ENCODE results near the gene BABAM2. TPM values are rescaled to one million over a fixed set of nuclear protein-coding genes. Genes with fewer than 3 reads are reported as not detected.

The BABAM2 gene
- total and polyA plus RNA-seq, 4 donors: 9.9 to 17.0 (median 13.9) TPM

DNA sequence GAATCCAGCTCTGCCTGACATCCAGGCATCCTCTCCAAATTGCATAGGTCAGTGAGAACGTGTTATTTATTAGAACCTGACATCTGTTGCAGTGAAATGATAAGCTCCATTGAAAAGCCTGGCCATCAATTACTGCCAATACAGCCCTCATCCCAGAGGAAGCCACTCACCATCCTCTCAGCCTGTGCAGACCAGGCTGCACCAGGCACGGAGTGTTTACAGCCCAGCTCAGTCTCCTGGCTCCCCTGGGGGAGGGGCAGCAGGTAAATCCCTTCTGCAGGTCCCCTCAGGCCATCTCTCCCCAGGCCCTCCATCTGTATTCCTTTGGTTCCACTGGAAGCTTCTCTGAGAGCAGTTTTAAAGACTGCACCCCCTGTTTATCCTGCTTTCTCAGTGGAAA lies 419.6 kb downstream of the BABAM2 start:
- H3K36me3 ChIP-seq (ENCODE audit: control insufficient read depth in 4 of 4, insufficient read depth in 3 of 4, low read depth in 1 of 4, low read length in 3 of 4): peaks cover 0 to 3% (median 0%) of the 10 kb centered on the region in 4 donors
- 94% methylated on average over 2 of the region's 2 CpGs for WGBS
- no peaks in the 10 kb centered on the region for H3K9me3 ChIP-seq (ENCODE audit: control insufficient read depth in 4 of 4, low read length in 3 of 4)
- no peaks in the 10 kb centered on the region for H3K4me1 ChIP-seq (ENCODE audit: control insufficient read depth in 4 of 4, insufficient read depth in 4 of 4, low read length in 3 of 4)
- DNase-seq (ENCODE audit: low spot score): no peak
- TF ChIP-seq HNF4A (conservative IDR thresholded peaks at IDR 0.05) (no peak), RXRA (IDR thresholded peaks at IDR 0.05) (no peak), EGR1 (IDR thresholded peaks at IDR 0.05; ENCODE audit: low read depth in 2 of 2) (no peak)
- H3K4me3 ChIP-seq (ENCODE audit: low read depth in 1 of 3, low read length in 3 of 3): no peak overlapping the region
- no peaks in the 10 kb centered on the region for H3K27me3 ChIP-seq (ENCODE audit: control insufficient read depth in 4 of 4, insufficient read depth in 4 of 4, low read length in 3 of 4)
- H3K9ac ChIP-seq (ENCODE audit: low read depth in 1 of 2, low read length in 2 of 2): no peak overlapping the region
- no peak overlapping the region for H3K27ac ChIP-seq (ENCODE audit: low read depth in 1 of 2, low read length in 2 of 2)

DNA sequence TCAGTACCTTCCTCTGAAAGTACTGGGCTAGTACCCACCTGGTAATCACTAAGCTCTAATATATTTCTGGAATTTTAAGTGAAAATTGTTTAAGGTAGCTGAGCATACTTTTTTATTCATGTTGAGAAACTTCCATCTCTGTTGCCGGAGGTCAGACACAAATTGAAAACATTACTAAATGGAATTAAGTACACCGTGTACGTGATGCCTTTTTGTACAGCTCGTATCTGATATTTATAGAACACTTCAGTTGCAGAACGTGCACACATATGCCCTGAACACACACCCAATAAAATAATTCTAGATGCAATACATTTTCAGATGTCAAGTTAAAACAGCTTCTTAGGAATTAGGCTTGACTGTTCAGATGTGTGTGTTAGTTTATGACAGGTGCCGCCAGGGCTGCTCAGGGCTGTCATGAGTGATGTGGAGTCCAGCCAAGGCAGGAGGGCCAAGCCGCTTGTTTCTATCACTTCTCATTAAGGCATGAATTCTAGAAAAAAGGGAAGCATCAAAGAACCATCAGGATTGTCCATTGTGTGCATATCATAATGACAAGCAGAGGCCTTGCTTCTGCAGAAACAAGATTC lies 421.2 kb downstream of the BABAM2 start:
- no peak overlapping the region for H3K4me3 ChIP-seq (ENCODE audit: low read depth in 1 of 3, low read length in 3 of 3)
- 91% methylated on average over 7 of the region's 7 CpGs for WGBS
- H3K4me1 ChIP-seq (ENCODE audit: control insufficient read depth in 4 of 4, insufficient read depth in 4 of 4, low read length in 3 of 4): no peaks in the 10 kb centered on the region
- H3K9me3 ChIP-seq (ENCODE audit: control insufficient read depth in 4 of 4, low read length in 3 of 4): no peaks in the 10 kb centered on the region
- DNase-seq (ENCODE audit: low spot score): no peak
- no peak overlapping the region for H3K27ac ChIP-seq (ENCODE audit: low read depth in 1 of 2, low read length in 2 of 2)
- no peaks in the 10 kb centered on the region for H3K27me3 ChIP-seq (ENCODE audit: control insufficient read depth in 4 of 4, insufficient read depth in 4 of 4, low read length in 3 of 4)
- peaks cover 0 to 3% (median 0%) of the 10 kb centered on the region in 4 donors for H3K36me3 ChIP-seq (ENCODE audit: control insufficient read depth in 4 of 4, insufficient read depth in 3 of 4, low read depth in 1 of 4, low read length in 3 of 4)
- no peak for TF ChIP-seq RXRA (IDR thresholded peaks at IDR 0.05)
- TF ChIP-seq HNF4G (IDR thresholded peaks at IDR 0.05): no peak
- TF ChIP-seq, protein P1, sequence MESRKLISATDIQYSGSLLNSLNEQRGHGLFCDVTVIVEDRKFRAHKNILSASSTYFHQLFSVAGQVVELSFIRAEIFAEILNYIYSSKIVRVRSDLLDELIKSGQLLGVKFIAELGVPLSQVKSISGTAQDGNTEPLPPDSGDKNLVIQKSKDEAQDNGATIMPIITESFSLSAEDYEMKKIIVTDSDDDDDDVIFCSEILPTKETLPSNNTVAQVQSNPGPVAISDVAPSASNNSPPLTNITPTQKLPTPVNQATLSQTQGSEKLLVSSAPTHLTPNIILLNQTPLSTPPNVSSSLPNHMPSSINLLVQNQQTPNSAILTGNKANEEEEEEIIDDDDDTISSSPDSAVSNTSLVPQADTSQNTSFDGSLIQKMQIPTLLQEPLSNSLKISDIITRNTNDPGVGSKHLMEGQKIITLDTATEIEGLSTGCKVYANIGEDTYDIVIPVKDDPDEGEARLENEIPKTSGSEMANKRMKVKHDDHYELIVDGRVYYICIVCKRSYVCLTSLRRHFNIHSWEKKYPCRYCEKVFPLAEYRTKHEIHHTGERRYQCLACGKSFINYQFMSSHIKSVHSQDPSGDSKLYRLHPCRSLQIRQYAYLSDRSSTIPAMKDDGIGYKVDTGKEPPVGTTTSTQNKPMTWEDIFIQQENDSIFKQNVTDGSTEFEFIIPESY (IDR thresholded peaks at IDR 0.05): no peak
- no peak for TF ChIP-seq SP1 (IDR thresholded peaks at IDR 0.05)
- no peak overlapping the region for H3K9ac ChIP-seq (ENCODE audit: low read depth in 1 of 2, low read length in 2 of 2)

- WGBS: 93% methylated on average over 6 of the region's 6 CpGs
- TF ChIP-seq FOXA2 (IDR thresholded peaks at IDR 0.05): no peak
- no peak for TF ChIP-seq FOXA1 (IDR thresholded peaks at IDR 0.05)
- Histone ChIP-seq H3K9ac (ENCODE audit: low read depth in 1 of 2, low read length in 2 of 2) (no peak overlapping the region), H3K27me3 (ENCODE audit: control insufficient read depth in 4 of 4, insufficient read depth in 4 of 4, low read length in 3 of 4) (no peaks in the 10 kb centered on the region), H3K9me3 (ENCODE audit: control insufficient read depth in 4 of 4, low read length in 3 of 4) (no peaks in the 10 kb centered on the region), H3K27ac (ENCODE audit: low read depth in 1 of 2, low read length in 2 of 2) (no peak overlapping the region), H3K36me3 (ENCODE audit: control insufficient read depth in 4 of 4, insufficient read depth in 3 of 4, low read depth in 1 of 4, low read length in 3 of 4) (peaks cover 0 to 3% (median 0%) of the 10 kb centered on the region in 4 donors), H3K4me1 (ENCODE audit: control insufficient read depth in 4 of 4, insufficient read depth in 4 of 4, low read length in 3 of 4) (no peaks in the 10 kb centered on the region), H3K4me3 (ENCODE audit: low read depth in 1 of 3, low read length in 3 of 3) (no peak overlapping the region)
- no peak for DNase-seq (ENCODE audit: low spot score)
These were observed 422.0 kb downstream of the BABAM2 start for GRCh38 chr2:28312307-28313219.

DNA sequence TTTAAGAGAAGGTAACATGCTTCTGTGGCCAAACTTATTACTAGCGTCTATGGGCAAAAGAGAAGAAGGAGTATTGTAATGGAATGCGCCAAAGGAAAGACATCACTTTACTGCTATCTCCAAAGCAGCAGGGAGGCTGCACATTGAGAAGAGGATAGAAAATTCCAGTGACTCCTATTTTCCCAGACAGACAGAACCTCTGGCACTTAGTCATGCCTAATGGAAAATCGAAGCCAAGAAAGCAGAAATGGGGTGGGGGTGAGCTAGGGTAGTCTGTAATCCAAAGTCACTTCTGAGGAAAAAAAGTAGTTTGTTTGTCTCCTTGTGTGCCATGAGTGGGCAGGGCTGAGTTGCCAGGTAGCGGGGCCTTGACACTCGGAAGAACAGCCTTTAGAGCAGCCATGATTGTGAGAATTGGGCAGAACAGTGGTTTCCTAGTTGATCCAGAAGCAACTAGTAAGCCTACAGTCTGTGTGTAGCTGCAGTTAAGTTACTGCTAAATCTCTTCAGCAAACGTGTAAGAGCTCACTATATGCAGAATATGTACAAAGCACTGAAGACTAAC lies 422.8 kb downstream of the BABAM2 start:
- H3K4me1 ChIP-seq (ENCODE audit: control insufficient read depth in 4 of 4, insufficient read depth in 4 of 4, low read length in 3 of 4): no peaks in the 10 kb centered on the region
- no peaks in the 10 kb centered on the region for H3K9me3 ChIP-seq (ENCODE audit: control insufficient read depth in 4 of 4, low read length in 3 of 4)
- no peak overlapping the region for H3K9ac ChIP-seq (ENCODE audit: low read depth in 1 of 2, low read length in 2 of 2)
- H3K27ac ChIP-seq (ENCODE audit: low read depth in 1 of 2, low read length in 2 of 2): no peak overlapping the region
- no peak for DNase-seq (ENCODE audit: low spot score)
- 97% methylated on average over 6 of the region's 6 CpGs for WGBS
- H3K27me3 ChIP-seq (ENCODE audit: control insufficient read depth in 4 of 4, insufficient read depth in 4 of 4, low read length in 3 of 4): no peaks in the 10 kb centered on the region
- H3K4me3 ChIP-seq (ENCODE audit: low read depth in 1 of 3, low read length in 3 of 3): no peak overlapping the region
- peaks cover 0 to under 1% (median 0%) of the 10 kb centered on the region in 4 donors for H3K36me3 ChIP-seq (ENCODE audit: control insufficient read depth in 4 of 4, insufficient read depth in 3 of 4, low read depth in 1 of 4, low read length in 3 of 4)
- TF ChIP-seq HNF4G (IDR thresholded peaks at IDR 0.05) (no peak), HNF4A (conservative IDR thresholded peaks at IDR 0.05) (no peak), YY1 (IDR thresholded peaks at IDR 0.05) (no peak), RXRA (IDR thresholded peaks at IDR 0.05) (no peak), RAD21 (IDR thresholded peaks at IDR 0.05) (no peak), JUND (IDR thresholded peaks at IDR 0.05) (no peak), ATF3 (IDR thresholded peaks at IDR 0.05) (no peak), EGR1 (IDR thresholded peaks at IDR 0.05; ENCODE audit: low read depth in 2 of 2) (no peak), FOXA2 (IDR thresholded peaks at IDR 0.05) (no peak)
- TF ChIP-seq, protein P2, sequence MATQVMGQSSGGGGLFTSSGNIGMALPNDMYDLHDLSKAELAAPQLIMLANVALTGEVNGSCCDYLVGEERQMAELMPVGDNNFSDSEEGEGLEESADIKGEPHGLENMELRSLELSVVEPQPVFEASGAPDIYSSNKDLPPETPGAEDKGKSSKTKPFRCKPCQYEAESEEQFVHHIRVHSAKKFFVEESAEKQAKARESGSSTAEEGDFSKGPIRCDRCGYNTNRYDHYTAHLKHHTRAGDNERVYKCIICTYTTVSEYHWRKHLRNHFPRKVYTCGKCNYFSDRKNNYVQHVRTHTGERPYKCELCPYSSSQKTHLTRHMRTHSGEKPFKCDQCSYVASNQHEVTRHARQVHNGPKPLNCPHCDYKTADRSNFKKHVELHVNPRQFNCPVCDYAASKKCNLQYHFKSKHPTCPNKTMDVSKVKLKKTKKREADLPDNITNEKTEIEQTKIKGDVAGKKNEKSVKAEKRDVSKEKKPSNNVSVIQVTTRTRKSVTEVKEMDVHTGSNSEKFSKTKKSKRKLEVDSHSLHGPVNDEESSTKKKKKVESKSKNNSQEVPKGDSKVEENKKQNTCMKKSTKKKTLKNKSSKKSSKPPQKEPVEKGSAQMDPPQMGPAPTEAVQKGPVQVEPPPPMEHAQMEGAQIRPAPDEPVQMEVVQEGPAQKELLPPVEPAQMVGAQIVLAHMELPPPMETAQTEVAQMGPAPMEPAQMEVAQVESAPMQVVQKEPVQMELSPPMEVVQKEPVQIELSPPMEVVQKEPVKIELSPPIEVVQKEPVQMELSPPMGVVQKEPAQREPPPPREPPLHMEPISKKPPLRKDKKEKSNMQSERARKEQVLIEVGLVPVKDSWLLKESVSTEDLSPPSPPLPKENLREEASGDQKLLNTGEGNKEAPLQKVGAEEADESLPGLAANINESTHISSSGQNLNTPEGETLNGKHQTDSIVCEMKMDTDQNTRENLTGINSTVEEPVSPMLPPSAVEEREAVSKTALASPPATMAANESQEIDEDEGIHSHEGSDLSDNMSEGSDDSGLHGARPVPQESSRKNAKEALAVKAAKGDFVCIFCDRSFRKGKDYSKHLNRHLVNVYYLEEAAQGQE (IDR thresholded peaks at IDR 0.05): no peak
- TF ChIP-seq, protein P1 (IDR thresholded peaks at IDR 0.05): no peak

Data from liver (tissue), 9 donors.